Brain microvascular endothelial cell (primary cell): ENCODE measurements around the gene UVSSA.

Experiments
- DNase-seq: peaks from one replicate; pipeline ENCODE4 v3.0.0-alpha.2; 2020
- H3K27ac ChIP-seq: fragments of 250-450 bp; sonication (Bioruptor Pico); 2 replicates; pipeline ENCODE4 v1.5.1; 2020; ENCODE audit warnings: mild to moderate bottlenecking, moderate library complexity
- H3K27me3 ChIP-seq: fragments of 250-450 bp; sonication (Bioruptor Pico); replicated peaks from 2 replicates; pipeline ENCODE4 v1.5.1; 2020; ENCODE audit warnings: mild to moderate bottlenecking
- H3K36me3 ChIP-seq: fragments of 250-450 bp; sonication (Bioruptor Pico); replicated peaks from 2 replicates; pipeline ENCODE4 v1.5.1; 2020; ENCODE audit warnings: mild to moderate bottlenecking
- H3K4me3 ChIP-seq: 2 replicates; pipeline ENCODE4 v1.5.1; 2011; ENCODE audit warnings: low read depth, mild to moderate bottlenecking, control low read depth, low read length, moderate library complexity
- CTCF ChIP-seq: IDR thresholded peaks from 2 replicates; pipeline ENCODE4 v1.5.1; 2011; ENCODE audit warnings: low read depth, mild to moderate bottlenecking, moderate library complexity, low read length, control low read depth, inconsistent platforms; ENCODE audit errors: missing control alignments
- in situ Hi-C: cut with HindIII; loops from 2 replicates; pipeline ENCODE4 v1.10.0; 2017; ENCODE audit warnings: low sequenced_read_pairs, low pct_ligation_motif_present

UVSSA gene

DNA sequence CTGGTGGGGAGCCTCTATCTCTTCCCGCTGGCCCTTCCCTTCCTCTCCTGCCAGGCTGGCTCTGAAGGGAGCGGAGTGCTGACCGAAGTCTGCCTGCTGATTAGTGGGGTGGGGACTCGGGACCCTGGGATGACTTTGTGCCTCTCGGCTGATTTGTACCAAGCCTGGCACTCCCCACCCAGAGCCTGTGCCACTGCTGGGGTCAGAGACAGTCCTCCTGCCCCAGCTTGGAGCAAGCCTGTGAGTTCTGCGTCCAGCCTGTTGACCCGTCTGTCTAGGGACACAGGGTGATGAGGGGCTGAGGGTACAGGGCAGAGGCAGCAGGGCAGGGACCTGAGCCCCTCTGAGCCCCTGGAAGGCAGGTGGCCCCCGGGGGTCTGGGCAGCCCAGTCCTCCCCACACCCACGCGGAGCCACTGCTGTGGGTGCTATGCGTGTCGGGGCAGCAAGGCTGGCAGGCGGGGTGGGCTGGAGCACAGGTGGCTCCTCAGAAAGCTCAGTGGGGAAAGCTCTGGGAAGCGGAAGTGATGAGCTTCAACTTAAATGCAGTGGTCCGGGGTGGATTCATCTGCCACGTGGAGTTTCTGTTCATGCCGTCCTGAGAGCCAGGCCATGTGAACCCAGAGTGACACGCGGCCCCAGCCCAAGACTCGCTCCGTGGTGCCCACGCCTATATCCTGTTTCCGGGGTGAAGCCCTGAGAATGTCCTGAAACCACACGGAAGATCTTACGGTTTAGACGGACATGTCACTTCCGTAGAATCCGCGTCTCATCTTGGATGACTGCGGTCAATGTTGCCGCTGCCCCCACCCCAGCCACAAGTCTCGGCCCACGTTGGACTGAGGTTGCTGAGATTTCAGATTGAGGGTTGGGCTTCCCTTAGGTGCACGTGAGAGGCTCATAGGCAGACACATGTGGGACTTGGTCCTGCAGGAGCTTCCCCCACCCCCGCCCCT, 21.1 kb upstream of the UVSSA start:
- peaks cover 57% of the 10 kb centered on the region for H3K36me3 ChIP-seq
- no peak overlapping the region for H3K27ac ChIP-seq
- DNase-seq: no peak
- in situ Hi-C loops: no loop called here
- TF ChIP-seq CTCF: no peak
- no peaks in the 10 kb centered on the region for H3K27me3 ChIP-seq
- no peak overlapping the region for H3K4me3 ChIP-seq

DNA sequence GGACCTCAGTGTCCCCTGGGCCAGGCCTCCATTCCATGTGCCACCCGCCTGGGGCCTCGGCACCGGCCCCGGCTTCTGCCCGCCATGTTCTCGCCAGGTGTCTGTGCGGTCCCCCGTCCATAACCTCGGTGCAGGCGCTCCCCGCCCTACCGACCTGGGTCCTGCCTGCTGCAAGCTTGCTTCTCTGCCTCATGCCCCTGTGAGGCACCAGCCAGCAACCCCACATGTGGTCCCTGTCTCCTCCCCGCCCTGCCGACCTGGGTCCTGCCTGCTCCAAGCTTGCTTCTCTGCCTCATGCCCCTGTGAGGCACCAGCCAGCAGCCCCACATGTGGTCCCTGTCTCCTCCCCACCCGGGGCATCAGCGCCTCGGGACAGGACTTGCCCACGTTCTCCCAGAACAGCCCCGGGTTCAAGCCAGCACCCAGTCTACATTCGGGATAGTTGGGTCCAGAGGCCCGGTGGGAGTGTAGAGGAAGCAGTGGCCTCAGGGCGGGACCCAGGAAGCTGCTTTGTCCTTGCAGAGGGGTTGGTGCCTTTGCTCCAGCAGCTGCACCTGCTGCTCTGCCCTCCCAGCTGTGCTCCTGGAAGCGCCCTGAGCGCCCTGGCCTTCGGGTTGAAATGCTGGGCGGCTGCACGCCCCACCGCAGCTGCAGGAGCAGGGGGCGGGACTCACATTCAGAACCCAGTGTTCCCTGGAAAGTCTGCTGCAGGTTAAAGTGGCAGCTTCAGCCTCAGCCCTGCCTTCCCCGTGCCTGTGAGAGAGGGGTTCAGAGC, 20.1 kb upstream of the UVSSA start:
- peaks cover 58% of the 10 kb centered on the region for H3K36me3 ChIP-seq
- no peak overlapping the region for H3K27ac ChIP-seq
- TF ChIP-seq CTCF: no peak

GRCh38 chr4:1327526-1328266, 19.3 kb upstream of the UVSSA start:
- in situ Hi-C loops: no loop called here
- H3K4me3 ChIP-seq: no peak overlapping the region
- H3K36me3 ChIP-seq: peaks cover 52% of the 10 kb centered on the region
- no peak for DNase-seq
- H3K27me3 ChIP-seq: no peaks in the 10 kb centered on the region
- no peak for TF ChIP-seq CTCF
- H3K27ac ChIP-seq: no peak overlapping the region

More for the DNA sequence above, 20.1 kb upstream of the UVSSA start:
- H3K4me3 ChIP-seq: no peak overlapping the region
- no peaks in the 10 kb centered on the region for H3K27me3 ChIP-seq
- in situ Hi-C loops: no loop called here
- DNase-seq: no peak

DNA sequence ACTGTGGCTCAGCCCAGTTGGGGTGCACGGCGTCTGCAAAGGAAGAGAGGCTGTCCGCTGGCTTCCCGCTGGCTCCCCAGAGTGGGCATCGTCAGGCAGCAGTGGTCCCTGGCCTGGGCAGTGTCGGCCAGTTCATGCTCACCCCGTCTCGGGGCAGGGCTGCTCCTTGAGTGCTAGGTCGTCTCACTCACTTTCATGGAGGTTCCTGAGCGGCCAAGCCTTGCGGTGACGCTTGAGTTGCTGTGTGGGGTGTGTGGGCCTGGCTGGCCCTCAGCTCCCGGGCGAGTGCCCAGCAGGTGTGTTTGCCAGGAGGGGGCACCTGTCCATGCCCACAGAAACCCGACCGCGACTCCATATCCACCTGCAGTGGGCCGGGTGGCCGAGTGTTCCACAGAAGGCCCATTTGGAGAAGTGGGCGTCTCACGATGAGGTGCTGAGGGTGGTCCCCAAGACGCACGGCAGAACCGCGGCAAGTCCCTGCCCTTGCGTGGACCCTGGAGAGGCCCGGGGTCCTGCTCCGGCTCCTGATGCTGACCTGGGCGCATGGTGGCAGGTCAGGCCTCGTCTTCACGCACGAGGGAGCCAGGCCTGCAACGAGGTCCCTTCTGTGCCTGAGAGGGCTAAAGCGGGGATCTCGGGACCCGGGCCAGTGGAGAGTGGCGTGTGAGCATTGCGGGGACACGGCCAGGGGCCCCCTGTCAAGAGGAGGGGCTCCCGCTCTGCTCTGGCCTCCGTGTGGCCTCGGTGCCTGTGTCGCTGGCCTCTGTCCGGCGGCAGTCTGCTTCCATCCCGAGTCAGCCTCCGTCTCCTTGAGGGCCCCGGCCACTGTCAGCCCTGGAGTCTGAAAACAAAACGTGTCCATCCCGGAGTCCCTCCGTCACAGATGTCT, 18.5 kb upstream of the UVSSA start:
- Histone ChIP-seq H3K36me3 (peaks cover 47% of the 10 kb centered on the region), H3K27ac (no peak overlapping the region)
- in situ Hi-C loops: no loop called here

More for the DNA sequence above, 18.5 kb upstream of the UVSSA start:
- no peak for TF ChIP-seq CTCF
- no peak for DNase-seq
- no peak overlapping the region for H3K4me3 ChIP-seq
- no peaks in the 10 kb centered on the region for H3K27me3 ChIP-seq
